Cortex of kidney (tissue), 1 donor: Measurements from ENCODE around the gene EHBP1L1.

ENCODE experiments used
- DNase-seq: peaks from one replicate; lab custom pipeline; 2025; lab: John Stamatoyannopoulos, UW

Gene EHBP1L1

DNA sequence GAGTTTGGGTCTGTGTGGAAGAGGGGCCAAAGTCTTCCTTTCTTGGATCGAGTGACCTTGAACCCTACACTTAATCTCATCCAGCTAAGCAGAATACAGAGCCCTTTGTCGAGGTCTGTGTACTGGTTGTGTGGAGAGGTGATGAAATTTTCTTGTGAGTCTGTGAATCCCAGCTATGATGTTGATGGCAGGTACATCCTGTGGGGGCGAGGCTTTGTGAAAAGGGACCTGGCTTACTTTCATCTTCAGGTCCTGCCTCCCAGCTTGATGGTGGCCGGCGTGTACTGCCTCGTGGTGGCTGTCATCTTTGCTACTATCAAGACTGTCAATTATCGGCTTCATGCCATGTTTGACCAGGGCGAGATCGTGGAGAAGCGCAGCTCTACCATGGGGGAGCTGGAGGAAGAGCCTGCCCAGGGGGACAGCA, 40.7 kb downstream of the EHBP1L1 start:
- no peak for DNase-seq

DNA sequence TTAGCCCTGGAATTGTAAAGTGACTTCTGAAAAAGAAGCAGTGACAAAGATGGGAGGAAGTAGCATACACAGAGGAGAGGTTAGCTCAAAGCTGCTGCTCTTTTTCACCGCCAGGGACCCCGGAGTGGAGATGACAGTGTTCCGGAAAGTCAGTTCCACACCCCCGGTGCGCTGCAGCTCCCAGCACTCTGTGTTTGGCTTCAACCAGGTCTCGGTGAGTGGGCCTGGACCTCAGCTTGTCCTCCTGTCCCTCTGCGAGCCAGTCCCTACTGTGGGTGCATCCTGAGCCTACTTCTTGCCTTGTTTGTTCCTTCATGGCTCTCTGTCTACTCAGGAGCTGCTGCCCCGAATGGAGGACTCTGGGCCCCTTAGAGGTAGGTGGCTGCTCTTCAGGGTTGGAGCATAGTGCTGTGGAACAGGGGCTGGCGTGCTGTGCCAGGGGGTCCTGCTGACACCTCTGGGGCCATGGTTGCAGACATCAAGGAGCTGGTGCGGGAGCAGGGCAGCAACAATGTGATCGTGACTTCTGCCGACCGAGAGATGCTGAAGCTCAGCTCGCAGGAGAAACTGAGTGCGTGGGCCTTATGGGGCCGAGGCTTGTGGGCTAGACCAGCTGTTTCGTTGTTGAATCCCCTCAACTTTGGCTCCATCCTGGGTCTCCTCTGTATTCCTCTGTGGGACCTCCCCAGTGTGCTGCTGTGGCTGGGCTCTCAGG, 41.4 kb downstream of the EHBP1L1 start:
- DNase-seq, result no peak

DNA sequence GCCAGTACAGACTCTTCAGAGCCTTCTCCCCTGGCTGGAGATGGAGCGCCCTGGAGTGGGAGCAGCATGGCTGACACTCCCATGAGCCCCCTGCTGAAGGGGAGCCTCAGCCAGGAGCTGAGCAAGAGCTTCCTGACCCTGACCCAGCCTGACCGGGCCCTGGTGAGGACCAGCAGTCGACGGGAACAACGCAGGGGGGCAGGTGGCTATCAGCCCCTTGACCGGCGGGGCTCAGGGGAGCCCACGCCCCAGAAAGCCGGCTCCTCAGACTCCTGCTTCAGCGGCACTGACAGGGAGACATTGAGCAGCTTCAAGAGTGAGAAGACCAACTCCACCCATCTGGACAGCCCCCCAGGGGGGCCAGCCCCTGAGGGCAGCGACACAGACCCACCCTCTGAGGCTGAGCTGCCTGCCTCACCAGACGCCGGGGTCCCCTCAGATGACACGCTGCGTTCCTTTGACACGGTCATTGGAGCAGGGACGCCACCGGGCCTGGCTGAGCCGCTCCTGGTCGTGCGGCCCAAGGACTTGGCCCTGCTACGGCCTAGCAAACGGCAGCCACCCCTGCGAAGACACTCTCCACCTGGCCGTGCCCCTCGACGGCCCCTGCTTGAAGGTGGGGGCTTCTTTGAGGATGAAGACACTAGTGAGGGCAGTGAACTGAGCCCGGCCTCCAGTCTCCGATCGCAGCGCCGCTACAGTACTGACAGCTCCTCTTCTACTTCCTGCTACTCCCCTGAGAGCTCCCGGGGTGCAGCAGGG, 42.3 kb downstream of the EHBP1L1 start:
- DNase-seq, result no peak

DNA sequence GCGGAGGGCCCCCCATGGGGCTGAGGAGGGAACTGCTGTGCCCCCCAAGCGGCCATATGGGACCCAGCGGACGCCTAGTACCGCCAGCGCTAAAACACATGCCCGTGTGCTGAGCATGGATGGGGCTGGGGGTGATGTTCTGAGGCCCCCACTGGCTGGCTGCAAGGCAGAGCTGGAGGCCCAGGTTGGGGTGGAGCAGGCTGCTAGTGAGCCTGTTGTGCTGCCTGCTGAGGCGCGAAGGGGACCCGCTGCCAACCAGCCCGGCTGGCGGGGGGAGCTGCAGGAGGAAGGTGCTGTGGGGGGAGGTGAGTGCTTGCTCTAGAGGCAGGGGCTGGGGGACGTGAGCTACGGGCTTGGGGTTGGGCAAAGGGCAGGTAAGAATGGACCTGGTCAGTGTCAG, 42.9 kb downstream of the EHBP1L1 start:
- DNase-seq, result no peak

DNA sequence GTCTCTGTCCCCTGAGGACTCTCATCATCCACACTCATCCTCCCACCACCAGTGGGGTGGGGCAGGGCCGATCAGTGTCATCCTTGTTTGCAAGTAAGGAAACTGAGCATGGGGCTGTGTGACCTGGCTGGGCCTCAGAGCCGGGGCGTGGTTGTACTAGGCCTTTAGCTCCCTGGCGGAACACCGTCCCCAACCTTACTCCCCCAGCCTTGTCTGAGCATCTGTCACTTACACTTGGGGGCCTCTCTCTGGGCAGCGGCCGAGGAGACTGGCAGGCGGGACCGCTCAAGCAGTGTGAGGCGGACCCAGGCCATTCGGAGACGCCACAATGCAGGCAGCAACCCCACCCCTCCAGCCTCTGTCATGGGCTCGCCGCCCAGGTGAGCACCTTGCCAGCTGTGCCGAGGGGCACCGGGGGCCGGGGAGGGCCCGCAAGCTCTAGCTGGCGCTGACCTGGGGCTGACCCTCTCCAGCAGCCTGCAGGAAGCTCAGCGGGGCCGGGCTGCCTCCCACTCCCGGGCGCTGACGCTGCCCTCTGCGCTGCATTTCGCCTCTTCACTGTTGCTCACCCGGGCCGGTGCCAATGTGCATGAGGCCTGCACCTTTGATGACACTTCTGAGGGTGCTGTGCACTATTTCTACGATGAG, 43.6 kb downstream of the EHBP1L1 start:
- no peak for DNase-seq

DNA sequence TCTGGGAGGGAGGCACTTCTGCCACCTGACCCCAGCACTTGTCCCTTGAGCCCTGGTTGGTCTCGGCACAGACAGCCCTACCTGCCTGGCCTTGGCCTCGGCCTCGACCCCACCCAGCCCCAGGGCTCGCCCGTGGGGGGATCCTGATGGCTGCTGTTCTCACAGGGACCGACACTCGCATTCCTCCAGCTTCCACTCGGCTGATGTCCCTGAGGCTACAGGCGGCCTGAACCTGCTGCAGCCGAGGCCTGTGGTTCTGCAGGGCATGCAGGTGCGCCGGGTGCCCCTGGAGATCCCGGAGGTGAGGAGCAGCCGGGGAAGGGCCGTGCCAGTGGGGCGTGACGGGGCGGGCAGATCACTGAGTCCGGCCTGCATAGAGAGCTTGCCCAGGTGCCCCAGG, 44.8 kb downstream of the EHBP1L1 start:
- no peak for DNase-seq

DNA sequence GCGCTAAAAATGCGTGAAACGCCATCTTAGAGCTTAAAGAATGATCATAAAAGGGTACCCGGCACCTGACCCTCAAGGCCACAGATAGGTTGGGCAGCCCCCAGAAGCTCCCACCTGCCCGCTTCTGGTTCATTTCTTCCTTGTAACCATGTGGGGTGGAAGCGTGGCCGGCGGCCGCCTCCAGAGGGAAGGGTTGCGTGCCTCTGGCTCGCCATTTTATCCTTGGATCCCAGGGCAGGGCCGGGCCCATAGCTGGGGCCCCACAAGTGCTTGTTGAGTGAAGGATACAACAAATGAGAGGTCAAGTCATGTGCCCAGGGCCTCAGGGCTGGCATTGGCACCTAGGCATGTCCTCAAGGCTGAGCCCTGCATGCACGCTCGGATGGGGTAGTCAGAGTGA, 45.6 kb downstream of the EHBP1L1 start:
- DNase-seq, result no peak

DNA sequence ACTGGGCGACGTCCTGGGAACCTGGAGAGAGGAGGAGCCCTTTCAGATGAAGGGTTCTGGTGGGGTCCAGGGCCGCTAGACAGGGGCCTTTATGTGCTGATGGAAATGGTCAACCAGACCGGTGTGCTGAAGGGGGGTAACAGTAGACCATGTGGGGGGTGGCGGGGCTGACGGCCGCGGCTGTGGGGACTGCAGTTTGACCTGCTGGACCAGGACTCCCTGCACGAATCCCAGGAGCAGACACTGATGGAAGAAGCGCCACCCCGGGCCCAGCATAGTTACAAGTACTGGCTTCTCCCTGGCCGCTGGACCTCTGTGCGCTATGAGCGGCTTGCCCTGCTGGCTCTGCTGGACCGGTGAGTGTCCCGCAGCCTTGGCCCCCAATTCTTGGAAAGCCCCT, 46.2 kb downstream of the EHBP1L1 start:
- DNase-seq, result no peak

DNA sequence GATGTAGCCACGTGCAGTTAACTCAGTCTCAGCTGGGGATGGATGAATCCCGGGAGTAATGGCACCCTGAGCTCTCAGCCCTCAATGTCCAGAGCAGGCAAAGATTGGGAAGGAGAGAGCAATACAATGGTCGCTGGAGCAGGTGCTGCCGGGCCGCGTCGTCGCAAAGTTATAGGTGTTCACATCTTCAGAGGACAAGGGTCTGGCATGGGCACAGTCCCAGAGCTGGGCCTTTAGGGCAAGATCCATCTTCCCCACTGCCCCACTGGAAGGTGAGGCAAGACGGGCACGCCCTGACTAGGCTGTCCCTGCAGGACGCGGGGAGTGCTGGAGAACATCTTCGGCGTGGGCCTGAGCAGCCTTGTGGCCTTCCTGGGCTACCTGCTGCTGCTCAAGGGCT, 47.3 kb downstream of the EHBP1L1 start:
- no peak for DNase-seq

DNA sequence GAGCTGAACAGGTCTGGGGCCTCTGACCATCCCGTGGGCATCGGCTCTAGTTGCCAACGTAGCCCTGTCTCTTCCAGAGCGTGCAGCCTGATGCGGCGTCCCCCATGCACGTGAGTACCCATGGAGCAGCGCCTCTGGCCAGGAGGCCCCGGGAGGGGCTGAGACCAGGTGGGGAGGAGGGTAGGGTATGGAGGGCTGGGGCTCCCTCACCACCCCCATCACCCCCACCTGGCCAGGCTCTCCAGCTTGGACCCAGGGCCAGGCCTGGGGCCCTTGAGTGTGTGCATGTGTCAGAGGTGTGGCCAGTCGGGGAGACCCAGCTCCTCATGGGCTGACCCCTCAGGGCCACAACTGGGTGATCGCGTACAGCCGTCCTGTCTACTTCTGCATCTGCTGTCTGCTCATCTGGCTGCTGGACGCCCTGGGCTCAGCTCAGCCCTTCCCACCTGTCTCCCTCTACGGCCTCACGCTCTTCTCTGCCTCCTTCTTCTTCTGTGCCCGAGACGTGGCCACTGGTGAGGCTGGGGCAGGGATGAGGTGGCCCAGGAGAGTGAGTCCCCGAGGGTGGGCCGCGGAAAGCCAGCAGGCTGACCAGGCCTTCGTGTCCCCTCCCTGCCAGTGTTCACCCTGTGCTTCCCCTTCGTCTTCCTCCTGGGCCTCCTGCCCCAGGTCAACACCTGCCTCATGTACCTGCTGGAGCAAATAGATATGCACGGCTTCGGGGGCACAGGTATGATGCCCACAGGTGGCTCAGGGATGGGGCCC, 48.2 kb downstream of the EHBP1L1 start:
- DNase-seq, result no peak

DNA sequence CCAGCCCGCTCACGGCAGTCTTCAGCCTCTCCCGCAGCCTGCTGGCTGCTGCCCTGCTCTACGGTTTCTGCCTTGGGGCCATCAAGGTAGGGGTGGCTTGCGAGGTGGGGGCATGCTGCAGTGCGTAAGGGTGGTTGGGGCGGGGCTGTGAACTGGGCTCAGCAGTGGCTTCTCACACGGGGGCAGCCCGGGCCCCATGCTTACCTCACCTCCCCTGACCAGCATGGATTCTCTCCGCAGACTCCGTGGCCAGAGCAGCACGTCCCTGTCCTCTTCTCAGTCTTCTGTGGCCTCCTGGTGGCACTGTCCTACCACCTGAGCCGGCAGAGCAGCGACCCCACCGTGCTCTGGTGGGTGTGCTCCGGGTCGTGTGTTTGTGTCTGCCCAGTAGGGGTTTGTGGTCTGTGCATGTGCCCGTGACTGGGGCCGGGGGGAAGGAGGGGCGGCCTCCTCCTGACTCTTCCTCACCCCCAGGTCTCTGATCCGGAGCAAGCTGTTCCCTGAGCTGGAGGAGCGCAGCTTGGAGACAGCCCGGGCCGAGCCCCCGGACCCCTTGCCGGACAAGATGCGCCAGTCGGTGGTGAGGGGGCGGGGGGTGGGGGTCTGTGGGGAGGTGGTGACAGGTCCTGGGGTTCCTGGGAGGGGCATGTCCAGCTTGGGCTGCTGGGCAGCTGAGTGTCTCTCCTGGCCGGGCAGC, 49.2 kb downstream of the EHBP1L1 start:
- DNase-seq, result no peak

DNA sequence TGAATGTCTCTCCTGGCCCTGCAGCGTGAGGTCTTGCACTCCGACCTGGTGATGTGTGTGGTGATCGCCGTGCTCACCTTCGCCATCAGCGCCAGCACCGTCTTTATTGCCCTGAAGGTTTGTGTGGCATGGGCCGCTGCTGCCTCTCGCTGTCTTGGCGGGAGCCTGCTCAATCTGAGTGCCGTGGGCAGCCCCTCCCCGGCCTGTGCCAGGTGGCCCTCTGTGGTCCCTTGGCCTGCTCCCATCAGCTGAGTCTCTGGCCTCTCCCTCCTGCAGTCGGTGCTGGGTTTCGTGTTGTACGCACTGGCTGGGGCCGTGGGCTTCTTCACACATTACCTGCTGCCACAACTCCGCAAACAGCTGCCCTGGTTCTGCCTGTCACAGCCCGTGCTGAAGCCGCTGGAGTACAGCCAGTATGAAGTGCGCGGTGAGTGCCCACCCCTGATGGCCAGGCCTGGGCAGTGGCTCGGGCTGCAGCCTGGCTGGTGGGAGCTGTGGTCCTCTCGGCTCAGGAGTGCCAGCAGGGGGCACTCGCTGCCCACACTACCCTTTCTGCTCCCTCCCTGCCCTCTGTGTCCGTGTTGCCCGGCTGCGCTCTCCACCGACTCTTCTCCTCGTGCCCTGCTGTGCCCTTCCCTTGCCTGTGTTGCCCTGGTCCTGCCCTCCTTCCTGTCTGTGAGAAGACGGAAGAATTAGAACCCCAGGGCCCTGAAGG, 49.9 kb downstream of the EHBP1L1 start:
- no peak for DNase-seq

DNA sequence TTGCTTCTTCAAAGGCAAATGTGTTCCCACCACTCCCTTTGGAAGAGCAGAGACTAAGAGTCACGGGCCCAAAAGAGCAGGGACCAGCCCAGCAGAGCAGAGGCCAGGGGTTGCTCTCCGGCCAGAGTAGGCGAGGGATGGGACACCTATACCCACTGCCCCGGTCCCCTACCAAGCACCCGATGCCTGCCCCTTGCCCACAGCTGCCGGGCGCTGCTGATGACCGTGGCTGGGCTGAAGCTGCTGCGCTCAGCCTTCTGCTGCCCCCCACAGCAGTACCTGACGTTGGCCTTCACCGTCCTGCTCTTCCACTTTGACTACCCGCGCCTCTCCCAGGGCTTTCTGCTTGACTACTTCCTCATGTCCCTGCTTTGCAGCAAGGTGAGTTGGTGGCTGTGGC, 51.3 kb downstream of the EHBP1L1 start:
- DNase-seq, result no peak

DNA sequence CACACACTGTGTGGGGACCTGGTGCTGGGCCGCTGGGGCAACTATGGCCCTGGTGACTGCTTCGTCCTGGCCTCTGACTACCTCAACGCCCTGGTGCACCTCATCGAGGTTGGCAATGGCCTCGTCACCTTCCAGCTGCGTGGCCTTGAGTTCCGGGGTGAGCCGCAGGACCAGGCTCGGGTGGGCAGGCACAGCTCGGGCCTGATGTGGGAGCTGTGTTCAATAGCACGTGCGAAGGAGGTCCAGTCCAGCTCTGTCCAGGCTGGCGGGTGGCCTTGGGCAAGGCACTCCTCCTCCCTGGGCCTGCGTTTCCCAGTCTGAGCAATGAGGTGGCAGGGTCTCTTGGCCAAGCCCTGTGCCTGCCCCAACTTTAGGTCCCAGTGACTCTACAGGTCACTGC, 53.7 kb downstream of the EHBP1L1 start:
- DNase-seq, result no peak

DNA sequence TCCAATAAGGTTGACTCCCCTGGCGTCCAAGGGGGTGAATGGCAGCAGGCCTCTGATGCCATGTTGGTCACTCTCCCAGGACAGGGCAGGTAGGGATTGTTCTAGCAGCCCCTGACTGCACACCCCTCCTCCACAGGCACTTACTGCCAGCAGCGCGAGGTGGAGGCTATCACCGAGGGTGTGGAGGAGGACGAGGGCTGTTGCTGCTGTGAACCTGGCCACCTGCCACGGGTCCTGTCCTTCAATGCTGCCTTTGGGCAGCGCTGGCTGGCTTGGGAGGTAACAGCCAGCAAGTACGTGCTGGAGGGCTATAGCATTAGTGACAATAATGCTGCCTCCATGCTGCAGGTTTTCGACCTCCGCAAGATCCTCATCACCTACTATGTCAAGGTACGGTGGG, 54.4 kb downstream of the EHBP1L1 start:
- DNase-seq, result no peak

DNA sequence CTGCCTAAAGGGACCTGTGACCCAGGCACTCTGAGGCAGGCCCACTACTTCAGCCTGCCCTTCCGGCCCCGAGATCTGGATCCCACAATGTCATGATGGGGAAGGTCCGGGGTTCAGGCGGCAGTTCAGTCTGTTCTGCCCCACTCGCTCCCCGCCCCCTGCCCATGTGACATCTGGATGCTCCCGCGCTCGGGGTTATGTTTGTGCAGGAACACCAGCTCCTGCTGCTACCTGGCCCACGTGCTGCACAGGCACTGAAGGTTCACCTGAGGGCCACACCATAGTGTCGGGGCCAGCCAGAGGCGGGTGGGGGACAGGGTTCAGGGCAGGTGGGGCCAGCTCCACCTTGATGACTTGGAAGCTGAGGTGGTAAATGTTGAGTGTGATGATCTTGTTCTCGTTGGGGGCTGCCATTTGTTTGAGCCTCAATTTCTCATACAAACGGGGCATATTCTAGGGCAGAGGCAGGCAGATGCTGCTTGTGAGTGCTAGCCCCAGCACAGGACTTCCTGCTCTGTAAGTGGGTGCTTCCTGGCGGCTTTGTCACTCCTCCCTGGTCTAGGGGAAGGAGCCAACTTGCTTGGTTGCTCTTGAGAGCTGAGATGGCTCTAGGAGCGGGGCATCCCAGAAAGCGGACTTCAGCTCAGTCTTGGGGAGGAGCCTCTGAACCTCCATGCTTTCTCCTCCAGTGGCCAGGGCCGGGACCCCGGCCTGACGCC, 57.7 kb downstream of the EHBP1L1 start:
- DNase-seq, result no peak

DNA sequence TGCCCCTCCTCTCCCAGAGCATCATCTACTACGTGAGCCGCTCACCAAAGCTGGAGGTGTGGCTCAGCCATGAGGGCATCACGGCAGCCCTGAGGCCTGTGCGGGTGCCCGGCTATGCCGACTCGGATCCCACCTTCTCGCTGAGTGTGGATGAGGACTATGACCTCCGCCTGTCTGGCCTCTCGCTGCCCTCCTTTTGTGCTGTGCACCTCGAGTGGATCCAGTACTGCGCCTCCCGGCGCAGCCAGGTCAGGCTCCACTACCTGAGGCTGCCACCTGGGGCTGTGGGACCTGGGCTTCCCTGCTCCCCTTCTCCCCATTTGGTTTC, 58.2 kb downstream of the EHBP1L1 start:
- no peak for DNase-seq

DNA sequence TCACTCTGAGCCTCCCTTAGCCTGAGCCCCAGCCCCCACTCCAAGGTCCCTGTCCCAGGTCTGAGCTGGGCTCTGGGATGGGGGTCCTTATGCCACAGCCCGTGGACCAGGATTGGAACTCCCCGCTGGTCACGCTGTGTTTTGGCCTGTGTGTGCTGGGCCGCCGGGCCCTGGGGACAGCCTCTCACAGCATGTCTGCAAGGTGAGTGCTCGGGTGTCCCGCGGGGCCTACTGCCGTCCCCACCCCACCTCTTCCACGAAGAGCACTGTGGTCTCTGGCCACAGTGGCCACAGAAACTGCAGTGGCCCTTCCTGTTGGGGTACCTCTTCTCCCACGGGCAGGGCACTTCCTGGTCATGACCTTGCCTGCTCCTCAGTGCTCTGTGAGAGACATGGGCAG, 58.6 kb downstream of the EHBP1L1 start:
- no peak for DNase-seq

DNA sequence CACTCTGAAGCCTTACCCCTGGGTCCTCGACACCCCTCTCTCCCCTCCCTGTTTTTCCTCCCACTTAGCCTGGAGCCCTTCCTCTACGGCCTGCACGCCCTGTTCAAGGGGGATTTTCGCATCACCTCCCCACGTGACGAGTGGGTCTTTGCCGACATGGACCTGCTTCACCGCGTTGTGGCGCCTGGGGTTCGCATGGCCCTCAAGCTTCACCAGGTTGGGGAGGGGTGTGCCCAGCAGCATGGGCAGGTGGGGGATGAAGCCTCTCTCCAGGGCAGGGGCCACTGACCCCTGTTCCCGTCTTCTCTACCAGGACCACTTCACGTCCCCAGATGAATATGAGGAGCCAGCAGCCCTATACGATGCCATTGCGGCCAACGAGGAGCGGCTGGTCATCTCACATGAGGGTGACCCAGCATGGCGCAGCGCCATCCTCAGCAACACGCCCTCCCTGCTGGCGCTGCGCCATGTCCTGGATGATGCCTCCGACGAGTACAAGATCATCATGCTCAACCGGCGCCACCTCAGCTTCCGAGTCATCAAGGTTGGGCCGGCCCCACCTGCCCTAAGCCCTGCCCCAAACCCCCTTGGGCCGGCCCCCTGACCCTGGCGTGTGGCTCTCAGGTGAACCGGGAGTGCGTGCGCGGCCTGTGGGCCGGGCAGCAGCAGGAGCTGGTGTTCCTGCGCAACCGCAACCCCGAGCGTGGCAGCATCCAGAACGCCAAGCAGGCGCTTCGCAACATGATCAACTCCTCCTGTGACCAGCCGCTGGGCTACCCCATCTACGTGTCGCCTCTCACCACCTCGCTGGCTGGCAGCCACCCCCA, 59.3 kb downstream of the EHBP1L1 start:
- no peak for DNase-seq
